GM21367 (cell line): ENCODE data around the gene PON3.

Experiments
- ATAC-seq: cut with Tn5 transposase; IDR thresholded peaks from one replicate; pipeline ENCODE4 v1.9.1; 2021; ENCODE audit not compliant: unreplicated experiment

Gene PON3

DNA sequence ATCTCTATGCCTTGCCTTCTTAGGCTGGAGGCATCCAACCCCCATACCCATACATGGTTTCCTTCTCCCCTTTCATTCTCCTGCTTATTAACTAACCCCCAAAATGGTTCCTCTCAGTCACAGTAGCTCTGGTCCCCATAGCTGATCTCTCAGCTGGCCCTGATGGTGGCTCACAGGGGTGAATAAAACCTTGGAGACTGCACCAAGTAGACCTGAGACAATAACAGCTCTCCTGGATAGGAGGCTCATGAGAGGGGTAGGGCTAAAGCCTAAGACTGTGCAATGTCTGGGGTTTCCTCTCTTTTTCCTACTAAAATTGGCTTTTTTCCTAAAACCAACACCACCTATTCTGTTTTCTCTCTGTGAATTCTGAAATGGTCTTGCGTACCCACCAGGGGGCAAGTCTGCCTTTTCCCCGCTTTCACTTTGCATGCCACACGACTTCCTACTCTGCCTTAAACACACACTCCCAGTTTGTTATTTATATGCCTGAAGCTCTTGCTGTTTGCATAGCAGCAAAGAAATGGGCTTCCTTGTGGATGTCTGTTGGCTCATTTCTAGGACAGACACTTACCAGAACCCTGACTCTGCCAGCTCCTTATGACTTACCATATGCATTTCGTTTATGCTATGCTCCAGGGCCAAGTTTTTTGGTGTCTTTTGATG lies 53.4 kb downstream of the PON3 start:
- ATAC-seq = no peak

DNA sequence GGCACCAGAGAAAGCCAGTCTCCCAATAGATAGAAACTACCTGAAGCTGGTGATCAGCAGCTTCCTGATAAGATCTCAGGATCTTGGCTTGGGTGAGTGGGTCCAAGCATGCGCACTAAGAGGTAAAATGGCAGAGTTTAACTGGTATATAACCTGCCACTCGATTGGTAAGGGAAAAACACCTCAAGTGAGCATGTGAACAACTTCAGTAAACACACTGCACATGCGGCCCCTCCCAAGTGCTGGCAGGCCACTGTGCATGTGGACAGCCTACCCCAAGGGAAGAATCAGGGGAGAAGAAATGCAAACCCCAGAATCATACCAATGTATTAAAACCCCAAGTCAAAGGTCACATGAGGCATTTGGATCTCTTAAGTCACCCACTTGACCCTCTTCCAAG lies 54.1 kb downstream of the PON3 start:
- ATAC-seq = no peak

DNA sequence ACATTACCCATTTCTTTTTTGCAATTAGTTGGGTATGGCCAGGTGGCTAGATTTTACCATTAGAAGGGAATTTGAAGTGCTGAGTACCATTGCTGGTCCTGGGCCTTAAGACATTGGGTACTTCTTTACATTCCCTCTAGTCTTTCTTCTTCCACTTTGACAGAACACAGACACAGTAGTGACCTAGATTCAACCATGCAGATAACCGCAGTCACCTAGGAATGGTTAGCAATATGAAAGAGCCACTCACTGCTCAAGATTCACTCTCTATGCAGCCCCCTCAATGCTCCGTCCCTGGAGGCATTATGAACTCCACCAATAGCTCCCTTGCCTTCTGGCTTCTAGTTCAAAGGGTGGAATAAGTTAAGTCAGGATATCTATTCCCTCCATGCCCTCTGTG lies 55.7 kb downstream of the PON3 start:
- ATAC-seq = no peak

DNA sequence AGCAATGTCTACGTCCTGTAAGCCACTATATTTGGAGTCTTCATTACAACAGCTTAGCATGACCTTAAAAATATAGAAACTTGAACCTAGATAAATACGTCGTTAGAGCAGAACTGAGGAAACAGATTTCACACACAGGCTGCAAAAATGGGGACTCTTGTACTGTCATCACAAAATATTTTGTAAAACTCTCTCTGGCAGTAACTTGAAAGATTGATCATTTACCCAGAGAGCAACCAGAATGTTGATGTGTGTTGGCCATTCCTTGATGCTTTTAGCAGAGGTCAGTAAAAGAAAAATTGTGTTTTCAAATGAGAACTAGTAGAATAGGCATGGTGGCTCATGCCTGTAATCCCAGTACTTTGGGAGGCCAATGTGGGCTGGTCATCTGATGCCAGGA lies 57.3 kb downstream of the PON3 start:
- ATAC-seq = no peak

DNA sequence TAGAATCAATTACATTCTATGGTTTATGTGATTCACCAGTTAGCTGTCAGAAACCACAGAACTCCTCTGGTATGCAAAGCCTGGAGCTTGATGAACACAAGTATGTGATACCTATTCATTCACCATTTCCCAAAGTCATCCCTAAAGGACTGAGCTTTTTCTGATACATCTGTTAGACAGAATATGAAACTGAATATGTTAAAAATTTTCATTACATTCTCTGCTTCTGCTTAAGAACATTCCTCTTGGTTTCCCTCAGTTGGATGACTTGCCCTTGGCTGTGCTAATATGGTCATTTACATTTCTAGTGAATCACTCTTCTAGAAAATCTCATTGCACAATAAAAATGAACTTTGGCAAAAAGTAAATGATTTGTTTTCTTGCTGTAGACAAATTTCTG lies 61.1 kb downstream of the PON3 start:
- ATAC-seq = no peak

DNA sequence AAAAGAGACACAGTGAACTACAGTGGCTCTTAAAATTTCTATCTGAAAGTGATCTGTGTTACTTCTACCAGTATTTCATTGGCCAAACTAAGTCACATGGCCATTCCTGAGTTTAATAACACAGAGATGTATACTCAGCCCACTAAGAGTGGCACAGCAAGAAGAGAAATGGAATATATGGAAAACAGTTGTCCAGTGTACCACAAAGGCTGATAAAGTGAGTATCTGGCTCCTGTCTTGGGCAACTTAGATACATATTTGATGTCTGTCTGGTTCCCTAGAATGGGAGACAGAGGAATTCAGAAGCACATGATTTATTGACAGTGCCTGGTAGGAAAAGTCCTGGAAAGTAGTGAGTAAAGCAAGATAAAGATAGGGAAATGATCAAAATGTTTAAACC lies 61.7 kb downstream of the PON3 start:
- no peak for ATAC-seq

DNA sequence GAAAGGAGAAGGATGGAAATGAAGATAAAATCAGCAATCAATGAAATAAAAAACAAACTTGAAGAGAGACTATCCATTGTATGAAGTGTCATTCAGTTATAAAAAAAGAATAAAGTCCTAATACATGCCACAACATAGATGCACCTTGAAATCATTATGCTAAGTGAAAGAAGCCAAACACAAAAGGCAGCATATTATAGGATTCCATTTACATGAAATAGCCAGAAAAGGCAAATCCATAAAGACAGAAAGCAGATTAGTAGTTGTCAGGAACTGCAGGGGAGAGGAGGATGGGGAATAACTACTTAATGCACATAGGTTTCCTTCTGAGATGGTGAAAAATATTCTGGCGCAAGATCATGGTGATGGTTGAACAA lies 65.2 kb downstream of the PON3 start:
- ATAC-seq = peak; percentile 20

DNA sequence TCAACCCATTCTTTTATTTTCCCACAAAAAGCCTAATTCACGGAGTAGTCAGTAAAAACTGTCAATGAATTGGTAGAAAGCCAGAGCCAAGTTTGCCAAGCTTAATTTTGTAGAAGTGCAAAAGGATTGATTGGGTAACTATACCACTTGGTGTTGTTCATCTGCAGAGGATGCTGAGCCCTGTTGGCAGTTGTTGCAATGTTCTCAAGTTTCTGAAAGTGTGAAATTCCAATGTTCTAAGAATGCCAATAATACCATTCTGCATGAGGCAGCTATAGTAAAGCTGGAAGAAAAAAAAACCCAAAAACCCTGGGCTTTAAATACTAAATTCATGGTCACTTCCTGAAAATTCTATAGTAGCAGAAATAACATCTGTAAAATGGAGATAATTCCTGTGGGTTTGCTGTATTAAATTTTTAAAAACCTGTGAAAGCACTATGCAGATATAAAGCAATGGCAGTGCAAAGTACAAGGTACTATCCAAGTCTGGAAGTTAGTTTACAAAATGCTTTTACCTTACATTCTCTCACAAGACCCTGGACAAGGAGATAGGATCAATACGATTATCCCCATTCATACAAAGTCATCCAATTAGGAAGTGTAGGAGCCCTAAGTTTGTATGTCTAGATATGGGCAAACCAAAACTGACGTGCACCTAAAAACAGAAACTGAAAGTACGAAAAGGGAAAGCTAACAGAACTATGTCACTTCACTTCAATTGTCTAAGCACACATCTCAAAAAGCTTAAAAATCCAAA lies 65.8 kb downstream of the PON3 start:
- peak; percentile 99 for ATAC-seq

DNA sequence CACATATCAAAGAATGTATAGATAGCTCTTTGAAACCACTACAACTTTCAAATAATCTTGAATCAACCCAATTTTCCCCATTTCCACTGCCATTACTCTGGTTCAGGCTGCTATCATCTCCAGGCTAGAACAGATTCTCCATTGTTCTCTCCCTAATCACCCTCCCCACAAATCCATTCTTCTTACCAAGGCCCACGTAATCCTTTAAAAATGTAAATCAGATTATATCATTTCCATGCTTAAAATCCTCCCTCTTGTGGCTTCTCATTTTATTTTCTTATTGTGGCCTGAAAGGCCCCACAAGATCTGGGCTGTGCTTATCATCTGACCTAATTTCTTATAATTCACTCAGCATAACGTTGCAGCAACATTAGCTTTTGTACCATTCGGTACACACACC lies 68.8 kb downstream of the PON3 start:
- ATAC-seq = no peak

DNA sequence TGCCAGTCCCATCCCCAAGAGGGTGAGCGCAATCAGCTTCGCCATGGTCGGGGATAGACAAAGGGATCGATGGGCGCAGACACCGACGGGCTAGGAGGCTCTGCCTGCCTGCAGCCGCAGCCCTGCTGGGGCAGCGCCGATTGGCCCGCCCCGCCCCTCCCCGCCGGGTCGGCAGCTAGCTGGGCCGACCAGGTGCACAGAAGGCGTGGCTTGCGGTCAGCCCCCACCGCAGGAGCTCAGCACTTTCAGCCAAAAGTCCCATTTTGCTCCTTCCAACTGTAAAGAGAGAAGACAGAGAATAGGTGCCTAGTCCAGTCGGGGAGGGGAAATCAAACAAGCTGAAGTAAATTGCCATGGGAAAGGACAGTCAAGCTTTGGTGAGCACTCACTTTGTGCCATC lies 71.7 kb downstream of the PON3 start, which contains the start of gene PON1:
Gene PON1, minus strand, starts transcription at position 102 of the 400 bp plus-strand sequence. Its CDS starts 57 bp downstream, at position 45.
- no peak for ATAC-seq

DNA sequence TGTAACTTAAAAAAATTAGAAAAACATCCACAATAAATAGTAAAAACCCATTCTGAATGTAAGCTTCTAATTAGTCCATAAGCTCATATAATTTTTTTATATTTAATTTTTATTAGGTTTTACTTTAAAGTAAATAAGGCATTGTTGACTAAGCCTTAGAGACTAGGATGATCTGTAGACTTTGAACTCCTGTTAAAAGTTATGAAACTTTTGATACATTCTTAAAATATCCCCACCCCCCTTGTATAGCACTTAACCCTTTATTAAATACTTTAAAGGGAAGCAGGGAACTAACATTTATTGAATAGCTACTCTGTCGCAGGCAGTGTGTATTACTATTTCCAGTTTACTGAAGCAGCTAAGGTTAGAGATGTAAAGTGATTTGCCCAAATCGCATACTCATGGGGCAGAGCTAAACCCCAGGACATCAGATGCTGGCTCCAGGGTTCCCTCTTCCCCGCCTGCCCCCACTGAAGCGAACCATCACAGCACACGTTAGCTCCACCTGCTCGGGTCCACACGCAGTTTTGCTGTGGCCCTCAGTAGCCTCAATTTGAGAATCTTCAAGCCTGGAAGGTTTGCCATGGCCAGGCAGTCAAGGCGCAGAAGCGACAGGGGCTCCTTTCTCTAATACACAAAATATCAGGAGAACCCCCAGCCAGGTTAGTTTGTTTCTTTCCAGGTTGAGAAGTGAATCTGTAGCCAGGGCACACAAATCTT lies 72.6 kb downstream of the PON3 start:
- no peak for ATAC-seq

DNA sequence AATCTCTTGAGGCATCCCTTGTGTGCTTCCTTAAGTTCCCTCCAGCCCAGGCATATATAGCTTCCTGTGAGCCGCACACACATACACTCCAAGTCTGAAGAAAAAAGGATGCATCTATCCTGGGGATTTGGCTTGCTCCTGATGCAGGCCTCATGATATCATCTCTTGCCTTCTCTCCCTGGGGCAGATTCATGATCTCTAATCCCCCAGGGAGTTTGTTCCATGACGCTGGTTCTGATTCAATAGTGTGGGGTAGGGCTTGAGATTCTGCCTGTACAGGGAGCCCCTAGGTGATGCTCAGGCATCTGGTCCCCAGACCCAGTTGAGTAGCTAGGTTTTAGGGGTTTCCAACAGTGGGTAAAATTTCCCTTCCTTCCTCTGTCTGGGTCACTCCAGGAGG lies 73.3 kb downstream of the PON3 start:
- no peak for ATAC-seq

DNA sequence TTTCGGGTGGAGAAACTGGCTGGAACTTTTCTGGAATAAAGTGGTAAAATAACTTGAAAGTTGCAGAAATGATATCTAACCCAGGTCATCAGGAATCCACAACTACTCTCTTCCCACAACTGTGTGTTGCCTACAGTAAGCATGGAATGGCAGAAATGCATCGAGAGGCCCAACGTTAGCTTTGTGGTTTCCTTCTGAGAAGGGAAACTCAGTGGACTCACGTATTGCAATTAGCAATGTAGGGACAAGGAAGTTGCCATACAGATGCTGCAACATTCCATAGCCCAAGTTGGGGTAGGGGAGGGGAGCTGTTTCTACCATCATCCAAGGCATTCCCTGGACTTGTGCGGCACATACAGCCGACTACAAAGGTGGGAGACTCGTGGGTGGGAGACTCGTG lies 73.8 kb downstream of the PON3 start:
- ATAC-seq = no peak

DNA sequence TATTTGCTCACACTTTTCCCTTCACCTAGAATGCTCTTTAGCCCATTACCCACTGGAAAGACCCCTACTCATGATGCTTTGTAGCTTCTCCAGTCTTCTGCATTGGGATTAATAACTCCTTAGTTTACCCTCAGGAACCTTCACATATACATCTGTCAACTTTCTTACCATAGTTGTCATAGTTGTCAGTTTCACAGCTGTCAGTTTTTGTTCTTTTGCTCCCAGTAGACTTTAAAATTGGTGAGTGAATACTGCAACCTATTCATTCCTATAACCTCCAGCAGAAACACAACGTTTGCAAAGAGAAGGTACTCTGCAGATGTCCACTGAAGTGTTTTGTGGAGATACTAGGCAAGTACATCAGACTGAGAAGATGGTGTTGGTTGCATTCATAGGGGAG lies 74.5 kb downstream of the PON3 start:
- no peak for ATAC-seq

DNA sequence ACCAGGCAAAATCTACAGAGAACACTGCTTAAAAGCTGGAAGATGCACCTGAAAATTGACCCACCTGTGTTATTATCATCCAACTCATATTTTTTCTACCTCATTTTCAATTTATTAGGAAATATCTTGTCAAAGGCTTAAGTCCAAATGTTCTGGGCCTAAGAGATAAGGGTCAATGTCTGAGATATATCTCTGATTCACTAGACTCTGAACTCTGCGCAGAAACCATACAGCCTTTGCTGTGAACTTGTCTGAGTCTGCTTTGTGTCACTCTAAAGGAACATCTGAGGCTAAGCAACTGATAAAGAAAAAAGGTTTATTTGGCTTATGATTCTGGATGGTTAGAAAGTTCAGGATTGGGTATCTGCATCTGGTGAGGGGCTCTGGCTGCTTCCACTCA lies 75.5 kb downstream of the PON3 start:
- no peak for ATAC-seq

DNA sequence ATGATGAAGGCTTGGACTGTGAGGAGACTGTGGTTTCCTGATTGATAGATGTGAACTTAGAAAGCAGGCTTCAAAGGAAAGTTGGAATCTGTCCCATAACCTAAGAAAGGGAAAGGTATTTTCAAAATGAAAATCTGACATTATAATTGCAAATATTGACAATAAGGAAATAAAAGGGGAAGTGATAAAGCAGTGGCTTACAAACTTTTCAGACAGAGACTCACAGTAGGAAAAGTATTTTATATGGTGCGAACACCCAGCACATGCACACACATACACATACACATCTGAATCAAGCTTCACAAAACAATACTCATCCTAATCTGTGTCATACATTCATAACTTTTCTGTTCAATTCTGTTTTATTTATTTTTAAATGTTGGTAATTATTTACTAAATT lies 76.6 kb downstream of the PON3 start:
- no peak for ATAC-seq

DNA sequence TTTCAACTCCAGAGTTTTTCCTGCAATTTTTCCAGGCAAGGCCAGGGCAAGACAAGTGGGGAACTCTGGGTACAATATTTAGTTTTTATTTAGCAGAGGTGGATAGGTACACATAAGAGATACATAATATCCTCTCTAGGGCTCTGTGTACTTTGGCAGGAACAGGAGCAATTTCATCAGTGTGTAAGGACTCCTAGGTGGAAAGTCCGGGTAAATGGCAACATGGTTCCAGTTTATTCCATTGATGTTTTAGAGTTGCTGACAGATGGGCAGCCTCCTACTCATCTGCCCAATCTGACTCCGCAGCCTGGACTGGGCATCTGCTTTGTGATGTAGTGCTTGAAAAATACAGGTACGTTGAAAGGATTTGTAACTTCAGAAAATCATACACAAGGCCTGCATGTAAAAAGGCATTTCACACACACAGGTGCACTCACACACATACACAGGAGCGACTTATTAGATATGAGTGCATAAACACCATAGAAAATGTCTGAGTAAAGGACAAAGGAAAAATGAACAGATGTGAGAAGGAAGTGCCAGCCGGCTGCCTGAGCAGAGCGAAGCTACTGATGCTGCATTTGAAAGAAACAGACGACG lies 77.6 kb downstream of the PON3 start:
- ATAC-seq = no peak

DNA sequence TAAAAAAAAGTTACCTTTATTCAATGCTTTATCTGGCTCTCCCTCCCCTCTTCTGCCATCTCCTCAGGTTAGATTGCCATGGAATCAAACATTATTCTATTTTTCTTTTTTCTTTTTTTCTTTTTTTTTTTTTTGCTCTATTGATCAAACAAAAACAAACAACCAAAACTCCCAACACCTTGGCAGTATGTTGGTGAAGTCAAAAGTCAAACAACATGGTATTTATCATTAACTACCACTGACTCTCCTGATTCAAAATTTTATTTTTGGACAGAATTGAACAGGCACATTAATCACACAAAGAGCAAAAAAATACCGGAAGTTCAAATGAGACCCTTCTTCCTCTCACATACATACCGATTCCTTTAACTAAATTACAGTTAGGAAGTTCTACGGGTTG lies 78.2 kb downstream of the PON3 start:
- no peak for ATAC-seq

DNA sequence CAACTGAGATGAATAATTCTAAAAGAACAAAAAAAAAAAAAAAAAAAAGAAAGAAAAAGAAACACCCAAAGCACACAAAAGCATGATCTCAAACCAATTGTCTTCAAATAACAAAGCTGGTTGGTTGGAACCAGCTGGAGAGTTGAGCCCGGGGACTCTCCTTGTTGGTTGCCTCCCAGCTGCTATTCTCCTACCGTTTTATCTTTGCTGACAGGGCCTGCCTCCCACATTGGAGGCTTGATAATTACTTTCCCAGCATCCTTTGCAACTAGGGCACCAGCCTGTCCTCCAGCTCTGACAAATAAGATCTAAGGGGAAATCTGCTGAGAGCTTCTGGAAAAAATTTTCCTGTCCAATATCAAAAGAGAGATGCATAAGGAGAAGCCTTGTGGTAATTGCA lies 78.6 kb downstream of the PON3 start:
- ATAC-seq = no peak

DNA sequence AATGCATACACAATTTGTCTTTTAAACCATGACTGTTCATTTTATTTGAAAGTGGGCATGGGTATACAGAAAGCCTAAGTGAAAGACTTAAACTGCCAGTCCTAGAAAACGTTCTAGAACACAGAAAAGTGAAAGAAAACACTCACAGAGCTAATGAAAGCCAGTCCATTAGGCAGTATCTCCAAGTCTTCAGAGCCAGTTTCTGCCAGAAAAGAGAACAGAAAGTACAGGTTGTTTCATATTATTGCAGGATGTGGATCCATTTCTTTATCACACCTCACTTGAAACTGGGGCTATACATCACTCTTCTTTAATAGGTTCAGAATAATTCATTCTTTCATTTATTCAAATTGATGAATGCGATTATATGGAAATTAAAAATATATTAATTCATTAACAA lies 79.6 kb downstream of the PON3 start:
- ATAC-seq = peak; percentile 69

DNA sequence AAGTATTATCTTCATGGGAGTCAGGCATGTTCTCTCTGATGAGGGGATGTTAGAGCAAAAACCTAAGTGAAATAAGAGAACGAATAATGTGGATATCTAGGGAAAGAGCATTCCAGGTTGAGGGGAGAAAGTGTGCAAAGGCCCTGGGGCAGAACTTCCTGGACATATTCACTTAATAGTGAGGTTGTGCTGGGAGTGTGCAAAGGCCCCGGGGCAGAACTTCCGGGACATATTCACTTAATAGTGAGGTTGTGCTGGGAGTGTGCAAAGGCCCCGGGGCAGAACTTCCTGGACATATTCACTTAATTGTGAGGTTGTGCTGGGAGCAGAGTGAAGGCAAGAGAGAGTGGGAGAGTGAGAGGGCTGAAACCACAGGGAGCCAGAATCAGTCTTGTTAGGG lies 83.6 kb downstream of the PON3 start:
- ATAC-seq = no peak

DNA sequence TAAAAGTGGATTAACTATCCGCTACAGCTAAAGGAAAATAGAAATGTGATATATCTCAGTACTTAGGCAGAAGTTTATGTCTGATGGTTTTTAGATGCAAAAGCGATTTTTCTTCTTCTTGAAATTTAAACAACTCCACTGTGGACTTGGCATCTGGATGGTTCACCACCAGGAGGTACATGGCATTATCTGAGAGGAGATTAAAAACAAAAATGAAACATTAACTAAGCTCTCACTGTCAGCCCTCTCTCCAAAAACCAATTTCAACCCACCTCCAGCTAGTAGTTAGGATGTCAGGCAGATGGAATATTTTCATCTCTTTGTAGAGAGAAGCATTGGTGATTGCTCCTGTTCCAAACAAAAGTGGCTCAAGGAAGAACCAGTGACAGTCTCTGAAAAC lies 84.8 kb downstream of the PON3 start:
- ATAC-seq = no peak
